Peyer's patch (tissue), 4 donors: ENCODE measurements around the gene CARMIL1. TPM values are rescaled to one million over a fixed set of nuclear protein-coding genes. Genes with fewer than 3 reads are reported as not detected.

ENCODE experiments used
- DNase-seq, 3 donors: peaks; one replicate each; pipeline ENCODE4 v3.0.0-alpha.2; 2017 to 2019
- H3K27ac ChIP-seq, 4 donors: fragments of 200-600 bp; sonication (generic); one replicate each; pipeline ENCODE4 v1.5.1; 2016 to 2019
- H3K27me3 ChIP-seq, 2 donors: fragments of 200-600 bp; sonication (generic); one replicate each; pipeline ENCODE4 v1.5.1; 2019
- H3K36me3 ChIP-seq, 3 donors: fragments of 200-600 bp; sonication (generic); one replicate each; pipeline ENCODE4 v1.5.1; 2016 to 2019
- H3K4me1 ChIP-seq, 4 donors: fragments of 200-600 bp; sonication (generic); one replicate each; pipeline ENCODE4 v1.5.1; 2016 to 2019
- H3K4me3 ChIP-seq, 4 donors: fragments of 200-600 bp; sonication (generic); 1 replicate in 3 of 4; 2 replicates in 1 of 4; pipeline ENCODE4 v1.5.1; 2016 to 2019; ENCODE audit warnings: mild to moderate bottlenecking in 1 of 4
- H3K9me3 ChIP-seq, 4 donors: fragments of 200-600 bp; sonication (generic); one replicate each; pipeline ENCODE4 v1.5.1; 2016 to 2019; ENCODE audit warnings: mild to moderate bottlenecking in 1 of 4
- POLR2A ChIP-seq, 2 donors: fragments of 450-650 bp; IDR thresholded peaks; one replicate each; pipeline ENCODE4 v1.5.1; 2017; ENCODE audit warnings: antibody characterized with exemption in 2 of 2, mild to moderate bottlenecking in 2 of 2, moderate library complexity in 2 of 2
- total RNA-seq, 4 donors: library from RNA; depleted of rRNA; stranded (reverse); fragments of >200 nt; gene quantifications; one replicate each; pipeline ENCODE4 v1.1.0, GENCODE V29; 2016
- TF ChIP-seq, protein P1 (sequence below), 6 experiments: fragments of 450-650 bp in 4 of 6; fragments of 200-600 bp in 2 of 6; sonication (generic) in 1 of 6; IDR thresholded peaks; one replicate each; pipeline ENCODE4 v1.5.1; 2017 to 2019; ENCODE audit warnings: antibody characterized with exemption in 6 of 6, mild to moderate bottlenecking in 3 of 6, moderate library complexity in 1 of 6

Gene CARMIL1
- total RNA-seq, 4 donors from 2014 or later: 75.1 to 107 (median 85.7) TPM

DNA sequence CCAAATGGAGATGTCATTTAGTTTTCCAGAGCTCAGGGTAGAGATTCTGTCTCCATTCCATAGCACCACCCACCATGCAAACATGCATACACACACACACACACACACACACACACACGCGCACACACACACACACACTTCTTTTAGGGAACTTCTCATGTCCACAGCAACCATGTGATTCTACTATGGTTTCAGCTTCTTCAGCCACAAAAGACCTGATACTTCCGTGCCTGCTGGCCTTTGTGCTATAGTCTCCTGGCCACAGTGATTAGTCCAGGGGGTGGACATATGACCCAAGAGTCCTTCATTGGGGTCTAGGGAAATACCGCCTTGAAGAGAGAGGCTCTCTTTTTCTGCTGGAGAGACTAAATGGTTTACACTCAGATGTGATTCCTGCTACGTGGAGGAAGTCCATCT lies 53.5 kb downstream of the CARMIL1 start:
- no peak for TF ChIP-seq POLR2A (IDR thresholded peaks at IDR 0.05)
- TF ChIP-seq, protein P1, sequence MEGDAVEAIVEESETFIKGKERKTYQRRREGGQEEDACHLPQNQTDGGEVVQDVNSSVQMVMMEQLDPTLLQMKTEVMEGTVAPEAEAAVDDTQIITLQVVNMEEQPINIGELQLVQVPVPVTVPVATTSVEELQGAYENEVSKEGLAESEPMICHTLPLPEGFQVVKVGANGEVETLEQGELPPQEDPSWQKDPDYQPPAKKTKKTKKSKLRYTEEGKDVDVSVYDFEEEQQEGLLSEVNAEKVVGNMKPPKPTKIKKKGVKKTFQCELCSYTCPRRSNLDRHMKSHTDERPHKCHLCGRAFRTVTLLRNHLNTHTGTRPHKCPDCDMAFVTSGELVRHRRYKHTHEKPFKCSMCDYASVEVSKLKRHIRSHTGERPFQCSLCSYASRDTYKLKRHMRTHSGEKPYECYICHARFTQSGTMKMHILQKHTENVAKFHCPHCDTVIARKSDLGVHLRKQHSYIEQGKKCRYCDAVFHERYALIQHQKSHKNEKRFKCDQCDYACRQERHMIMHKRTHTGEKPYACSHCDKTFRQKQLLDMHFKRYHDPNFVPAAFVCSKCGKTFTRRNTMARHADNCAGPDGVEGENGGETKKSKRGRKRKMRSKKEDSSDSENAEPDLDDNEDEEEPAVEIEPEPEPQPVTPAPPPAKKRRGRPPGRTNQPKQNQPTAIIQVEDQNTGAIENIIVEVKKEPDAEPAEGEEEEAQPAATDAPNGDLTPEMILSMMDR (IDR thresholded peaks at IDR 0.05): no peak
- Histone ChIP-seq H3K36me3 (no peaks in the 10 kb centered on the region), H3K4me1 (peaks cover 0 to 42% (median 5%) of the 10 kb centered on the region in 4 donors), H3K4me3 (no peak overlapping the region), H3K27me3 (no peaks in the 10 kb centered on the region), H3K9me3 (no peaks in the 10 kb centered on the region), H3K27ac (no peak overlapping the region)
- peak in 1 of 3 donors; percentile 58 for DNase-seq

DNA sequence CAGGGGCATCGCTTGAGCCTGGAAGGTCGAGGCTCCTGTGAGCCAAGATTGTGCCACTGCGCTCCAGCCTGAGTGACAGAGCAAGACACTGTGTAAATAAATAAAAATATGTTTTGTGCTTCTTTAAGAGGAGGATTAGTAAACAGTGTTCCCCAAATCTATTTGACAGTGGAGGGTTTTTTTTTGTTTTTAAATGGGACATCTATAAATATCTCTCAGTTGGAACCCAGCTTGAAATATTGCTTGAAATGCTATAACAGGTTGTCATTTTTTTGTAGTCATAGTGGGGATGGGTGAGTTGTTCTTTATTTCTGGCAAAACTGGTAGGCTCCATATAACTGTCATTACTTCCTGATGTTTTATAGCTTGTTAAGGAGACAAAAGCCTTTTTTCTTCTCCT lies 54.3 kb downstream of the CARMIL1 start:
- TF ChIP-seq, protein P1 (IDR thresholded peaks at IDR 0.05): no peak
- no peak for TF ChIP-seq POLR2A (IDR thresholded peaks at IDR 0.05)
- Histone ChIP-seq H3K9me3 (no peaks in the 10 kb centered on the region), H3K36me3 (no peaks in the 10 kb centered on the region), H3K27ac (no peak overlapping the region), H3K4me3 (no peak overlapping the region), H3K4me1 (peaks cover 0 to 44% (median 5%) of the 10 kb centered on the region in 4 donors), H3K27me3 (no peaks in the 10 kb centered on the region)
- no peak for DNase-seq

DNA sequence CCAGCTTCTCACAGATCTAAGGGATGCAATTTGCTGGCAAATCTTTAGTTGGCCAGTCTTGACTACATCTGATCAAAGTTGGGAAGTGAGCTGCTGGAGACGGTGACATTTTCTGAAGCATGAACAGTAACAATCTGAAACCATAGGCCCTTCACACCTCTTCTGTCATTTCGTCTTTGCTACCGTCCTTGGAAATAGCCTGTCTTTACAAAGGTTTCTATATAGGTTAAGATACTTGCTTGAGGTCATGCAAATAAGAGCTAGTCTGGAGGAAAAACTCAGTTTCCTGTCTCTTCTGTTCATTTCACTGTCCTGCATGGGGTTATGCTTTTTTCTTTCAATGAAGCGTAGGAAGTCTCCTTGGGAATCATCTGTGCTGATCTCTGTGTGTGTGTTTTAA lies 55.6 kb downstream of the CARMIL1 start:
- Histone ChIP-seq H3K9me3 (no peaks in the 10 kb centered on the region), H3K36me3 (no peaks in the 10 kb centered on the region), H3K27me3 (no peaks in the 10 kb centered on the region), H3K4me3 (no peak overlapping the region), H3K4me1 (peaks cover 0 to 51% (median 3%) of the 10 kb centered on the region in 4 donors), H3K27ac (no peak overlapping the region)
- no peak for DNase-seq
- TF ChIP-seq, protein P1 (IDR thresholded peaks at IDR 0.05): no peak
- TF ChIP-seq POLR2A (IDR thresholded peaks at IDR 0.05): no peak

DNA sequence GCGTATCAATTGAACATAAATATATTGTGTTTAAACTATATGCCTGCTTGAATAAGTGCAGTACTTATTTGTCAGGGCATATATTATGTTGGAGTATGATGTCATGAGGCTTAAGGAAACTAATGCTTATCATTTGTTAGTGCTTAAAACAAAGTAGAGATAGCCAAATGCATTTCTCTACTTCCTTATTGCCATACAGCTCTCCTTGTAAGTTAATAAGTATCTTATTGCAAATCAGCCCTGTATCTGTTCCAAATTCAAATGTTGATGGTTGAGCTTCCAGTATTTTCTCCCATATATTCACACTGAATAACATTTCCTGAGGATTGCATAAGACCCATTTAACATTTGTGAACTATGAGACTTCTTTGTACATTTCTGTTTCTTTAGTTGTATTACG lies 57.8 kb downstream of the CARMIL1 start:
- Histone ChIP-seq H3K27me3 (no peaks in the 10 kb centered on the region), H3K4me1 (peaks cover 0 to 49% (median under 1%) of the 10 kb centered on the region in 4 donors), H3K36me3 (no peaks in the 10 kb centered on the region), H3K4me3 (no peak overlapping the region), H3K27ac (peak overlapping the region in 3 of 4 donors; percentile 25 to 64 (median 53)), H3K9me3 (no peaks in the 10 kb centered on the region)
- no peak for TF ChIP-seq POLR2A (IDR thresholded peaks at IDR 0.05)
- TF ChIP-seq, protein P1 (IDR thresholded peaks at IDR 0.05): no peak
- DNase-seq: no peak

DNA sequence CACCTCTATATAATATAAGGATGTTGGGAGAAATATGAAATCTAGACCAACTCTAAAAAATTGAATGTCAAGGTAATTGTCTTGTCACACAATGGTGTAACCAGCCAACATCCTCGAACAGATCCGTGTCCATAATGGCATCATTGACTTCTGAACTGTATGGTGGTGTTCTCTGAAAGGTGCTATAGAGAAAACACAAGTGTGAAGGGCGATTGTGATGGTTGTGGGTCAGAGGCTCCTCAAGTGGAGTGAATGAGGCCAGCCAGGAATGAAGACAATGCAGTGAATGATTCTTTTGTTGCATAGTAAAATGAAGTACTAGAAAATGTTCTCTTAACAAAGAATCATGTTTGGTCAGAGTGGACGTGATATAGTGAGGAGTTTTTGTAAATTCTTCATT lies 58.3 kb downstream of the CARMIL1 start:
- Histone ChIP-seq H3K36me3 (no peaks in the 10 kb centered on the region), H3K4me1 (peaks cover 0 to 48% (median 0%) of the 10 kb centered on the region in 4 donors), H3K27ac (peak overlapping the region in 2 of 4 donors; percentile 43 to 64), H3K4me3 (no peak overlapping the region), H3K9me3 (no peaks in the 10 kb centered on the region), H3K27me3 (no peaks in the 10 kb centered on the region)
- TF ChIP-seq, protein P1 (IDR thresholded peaks at IDR 0.05): no peak
- TF ChIP-seq POLR2A (IDR thresholded peaks at IDR 0.05): no peak
- DNase-seq: no peak
